GM12878 (cell line): ENCODE measurements around the gene RAB43. TPM values are rescaled to one million over a fixed set of nuclear protein-coding genes. Genes with fewer than 3 reads are reported as not detected.

Source experiments
- ATAC-seq: fragments of 200-7000 bp; cut with Tn5 transposase; 3 replicates; pipeline ENCODE4 v1.9.1; 2020; ENCODE audit warnings: mild to moderate bottlenecking, moderate library complexity
- BruUV-seq: library from RNA; stranded (reverse); fragments of 400-500 nt; replicated peaks from 2 replicates; lab custom pipeline; 2021; lab: Mats Ljungman, UMichigan
- CTCF ChIA-PET: fragments of 300-600 bp; sonication (Branson Sonifier 250); formaldehyde crosslinking; extraction: SDS; loops from one replicate; lab custom pipeline; 2021; ENCODE audit warnings: inconsistent platforms; lab: Yijun Ruan, JAX
- POLR2A ChIA-PET: fragments of 350-600 bp; formaldehyde crosslinking; extraction: SDS; loops from one replicate; lab custom pipeline; 2021; ENCODE audit warnings: inconsistent platforms; lab: Charles Lee
- RAD21 ChIA-PET: fragments of 300-600 bp; sonication (Branson Sonifier 250); formaldehyde crosslinking; loops from one replicate; lab custom pipeline; 2023; ENCODE audit warnings: antibody characterized with exemption; ENCODE audit not compliant: unreplicated experiment; lab: Charles Lee
- SMC1A ChIA-PET: fragments of 300-600 bp; sonication (Branson Sonifier 250); formaldehyde crosslinking; loops from one replicate; lab custom pipeline; 2023; ENCODE audit not compliant: unreplicated experiment, uncharacterized antibody; lab: Charles Lee
- DNase-seq: peaks from one replicate; pipeline ENCODE4 v3.0.0-alpha.2; 2011; ENCODE audit warnings: low read depth, low spot score
- FAIRE-seq: peaks from 3 replicates; lab custom pipeline; 2011; peaks lifted over from hg19 to GRCh38; lab: Jason Lieb, UNC
- H2AFZ ChIP-seq: 2 replicates; pipeline ENCODE4 v1.6.0; 2011; ENCODE audit warnings: low read depth, low read length, control low read depth; ENCODE audit not compliant: control insufficient read depth
- H3K27ac ChIP-seq: 2 replicates; pipeline ENCODE4 v1.5.1; 2011; ENCODE audit warnings: control low read depth; ENCODE audit not compliant: control insufficient read depth, insufficient read depth
- H3K27me3 ChIP-seq, 2 experiments: replicated peaks in 1 of 2; 2 replicates each; pipeline versions ENCODE4 v1.6.0 to v1.6.1; 2011; ENCODE audit warnings: low read length in 1 of 2; ENCODE audit not compliant: control insufficient read depth in 2 of 2, insufficient read depth in 2 of 2
- H3K36me3 ChIP-seq, 2 experiments: 2 replicates each; pipeline ENCODE4 v1.5.1; 2011; ENCODE audit warnings: low read length in 1 of 2; ENCODE audit not compliant: control insufficient read depth in 2 of 2, insufficient read depth in 2 of 2
- H3K4me1 ChIP-seq: 2 replicates; pipeline ENCODE4 v1.6.1; 2011; ENCODE audit warnings: mild to moderate bottlenecking, low read length, moderate library complexity, mixed read lengths; ENCODE audit not compliant: control insufficient read depth, insufficient read depth
- H3K4me2 ChIP-seq: 2 replicates; pipeline ENCODE4 v1.6.0; 2011; ENCODE audit warnings: control low read depth; ENCODE audit not compliant: control insufficient read depth, insufficient read depth
- H3K4me3 ChIP-seq: fragments of 200-600 bp; sonication (generic); 2 replicates; pipeline ENCODE4 v1.5.1; 2016
- H3K79me2 ChIP-seq: 2 replicates; pipeline ENCODE4 v1.6.0; 2011; ENCODE audit warnings: low read length; ENCODE audit not compliant: control insufficient read depth, insufficient read depth
- H3K9ac ChIP-seq: 2 replicates; pipeline ENCODE4 v1.8.0; 2011; ENCODE audit warnings: low read length, control low read depth, mixed read lengths; ENCODE audit not compliant: control insufficient read depth, insufficient read depth
- H3K9me3 ChIP-seq: replicated peaks from 3 replicates; pipeline ENCODE4 v1.5.1; 2011; ENCODE audit warnings: mild to moderate bottlenecking, low read length; ENCODE audit not compliant: control insufficient read depth, insufficient read depth
- H4K20me1 ChIP-seq: 2 replicates; pipeline ENCODE4 v1.6.0; 2011; ENCODE audit not compliant: control insufficient read depth, insufficient read depth
- ATF7 ChIP-seq: fragments of 450-650 bp; IDR thresholded peaks from 2 replicates; pipeline ENCODE4 v1.6.1; 2016; ENCODE audit warnings: low read depth, mild to moderate bottlenecking
- CBX5 ChIP-seq: sonication (generic); IDR thresholded peaks from 2 replicates; pipeline ENCODE4 v1.6.1; 2016; ENCODE audit warnings: low read depth, moderate library complexity, mild to moderate bottlenecking, inconsistent platforms
- E2F8 ChIP-seq: fragments of 450-650 bp; IDR thresholded peaks from 2 replicates; pipeline ENCODE4 v1.6.1; 2018; ENCODE audit warnings: mild to moderate bottlenecking, low read depth, moderate library complexity; ENCODE audit not compliant: partially characterized antibody
- ETV6 ChIP-seq, 2 experiments: fragments of 450-650 bp in 1 of 2; IDR thresholded peaks in 1 of 2; conservative IDR thresholded peaks in 1 of 2; 2 replicates each; pipeline ENCODE4 v1.6.1; 2014; ENCODE audit warnings: antibody characterized with exemption in 1 of 2, borderline replicate concordance in 1 of 2, low read depth in 1 of 2, mild to moderate bottlenecking in 1 of 2, moderate library complexity in 1 of 2
- MLLT1 ChIP-seq: fragments of 450-650 bp; IDR thresholded peaks from 2 replicates; pipeline ENCODE4 v1.6.1; 2016; ENCODE audit warnings: mild to moderate bottlenecking
- RAD21 ChIP-seq: IDR thresholded peaks from 2 replicates; pipeline ENCODE4 v1.6.1; 2011; ENCODE audit warnings: mild to moderate bottlenecking, low read depth, low read length, moderate library complexity; ENCODE audit not compliant: insufficient read depth
- RB1 ChIP-seq: fragments of 450-650 bp; formaldehyde crosslinking; IDR thresholded peaks from 2 replicates; pipeline ENCODE4 v1.6.1; 2017; ENCODE audit warnings: mild to moderate bottlenecking, borderline replicate concordance
- REST ChIP-seq: IDR thresholded peaks from 2 replicates; pipeline ENCODE4 v1.6.1; 2012; ENCODE audit warnings: mild to moderate bottlenecking, low read depth, low read length
- SKIL ChIP-seq: fragments of 450-650 bp; IDR thresholded peaks from 2 replicates; pipeline ENCODE4 v1.6.1; 2017; ENCODE audit warnings: mild to moderate bottlenecking, low read depth, inconsistent platforms; ENCODE audit not compliant: poor library complexity, severe bottlenecking
- TARDBP ChIP-seq: IDR thresholded peaks from 2 replicates; pipeline ENCODE4 v1.6.1; 2016; ENCODE audit warnings: borderline replicate concordance
- TCF7 ChIP-seq: IDR thresholded peaks from 2 replicates; pipeline ENCODE4 v1.6.1; 2014; ENCODE audit warnings: antibody characterized with exemption, borderline replicate concordance
- ZNF24 ChIP-seq: fragments of 450-650 bp; IDR thresholded peaks from 2 replicates; pipeline ENCODE4 v1.6.1; 2017; ENCODE audit warnings: antibody characterized with exemption, mild to moderate bottlenecking
- ZZZ3 ChIP-seq: IDR thresholded peaks from 2 replicates; pipeline ENCODE4 v1.6.1; 2011; ENCODE audit warnings: low read depth; ENCODE audit not compliant: control insufficient read depth, insufficient read length
- WGBS: methylation state at CpG from one replicate; pipeline ENCODE4 v1.1.6; 2016; ENCODE audit warnings: low lambda C conversion rate; ENCODE audit not compliant: insufficient replicate concordance, insufficient coverage; ENCODE audit errors: missing lambda C conversion rate; 5-methylcytosine and 5-hydroxymethylcytosine counted together
- in situ Hi-C: fragments of 300-500 bp; cut with MboI; formaldehyde crosslinking; loops from 9 replicates; pipeline ENCODE4 v1.14.3; 2018; ENCODE audit warnings: mixed read lengths
- intact Hi-C: fragments of 100-400 bp; cut with micrococcal nuclease; formaldehyde crosslinking; loops from one replicate; pipeline ENCODE4 v1.14.2; 2022; ENCODE audit not compliant: unreplicated experiment
- polyA plus RNA-seq, 11 experiments: library from polyadenylated mRNA; depleted of rRNA in 4 of 11; unstranded in 6 of 11; stranded (reverse) in 5 of 11; fragments of >200 nt; fragmentation: Nextera tagmentation in 4 of 11; fragmentation: Illumina TruSeq in 1 of 11; extraction: Ambion mirVana in 4 of 11; extraction: Trizol in 1 of 11; gene quantifications; 1 replicate in 1 of 11; 2 replicates in 10 of 11; pipeline versions ENCODE4 v1.2.1 to v1.2.3, GENCODE V29; 2011 to 2016; ENCODE audit warnings: inconsistent platforms in 2 of 11, missing spikeins in 2 of 11, low read depth in 1 of 11
- total RNA-seq, 4 experiments: library from RNA; depleted of rRNA in 3 of 4; stranded (reverse); fragments of >200 nt in 3 of 4; fragmentation: Illumina TruSeq in 1 of 4; extraction: Trizol in 1 of 4; gene quantifications; 2 replicates each; pipeline versions ENCODE4 v1.2.1 to v1.2.3, GENCODE V29; 2013 to 2021

Gene RAB43
- total and polyA plus RNA-seq, 10 of the 15 experiments (the other 5 are each of a cell fraction or from before 2014, with no cell fraction given) = 0.08 to 14.0 (median 4.0) TPM

- no peak overlapping the region for H3K4me2 ChIP-seq
- ChIA-PET SMC1A (interaction anchor here (1.3 kb wide), 1 partner anchor 181 kb away, joined by 7 read pairs; no protein-coding TSS in a partner anchor), RAD21 (no interaction called here), CTCF (no interaction called here), POLR2A (interaction anchor here (0.5 kb wide), 1 partner anchor 10 kb away, joined by 3 read pairs; no protein-coding TSS in a partner anchor)
- H3K27ac ChIP-seq = no peak overlapping the region
- no peak overlapping the region for H3K9ac ChIP-seq
- H3K27me3 ChIP-seq = no peaks in the 10 kb centered on the region; a peak in 3 of 4 replicates
- no peak for FAIRE-seq
- 29% methylated on average over 14 of the region's 14 CpGs for WGBS
- no peak overlapping the region for H2AFZ ChIP-seq
- no peaks in the 10 kb centered on the region for H4K20me1 ChIP-seq
- no peaks in the 10 kb centered on the region for H3K79me2 ChIP-seq
- BruUV-seq = no TSS peak
- DNase-seq = no peak
- in situ Hi-C loops (no loop called here), intact Hi-C loops (no loop called here)
- no peaks in the 10 kb centered on the region for H3K36me3 ChIP-seq
- H3K4me3 ChIP-seq = no peak overlapping the region
- H3K9me3 ChIP-seq = peaks cover 5% of the 10 kb centered on the region; the same call in 1 of the 3 replicates
- no peaks in the 10 kb centered on the region for H3K4me1 ChIP-seq
- ATAC-seq = no peak
- no peak for TF ChIP-seq ZNF24
- TF ChIP-seq TARDBP = no peak
- TF ChIP-seq TCF7 = no peak
- TF ChIP-seq RAD21 = no peak
- TF ChIP-seq ZZZ3 = no peak
- no peak for TF ChIP-seq E2F8
- no peak for TF ChIP-seq RB1
- TF ChIP-seq SKIL = no peak
- TF ChIP-seq ETV6 (conservative IDR thresholded peaks at IDR 0.05 in 1 of 2, IDR thresholded peaks at IDR 0.05 in 1 of 2; ENCODE audit: borderline replicate concordance in 1 of 2, low read depth in 1 of 2) = no peak
- TF ChIP-seq CBX5 = no peak
- TF ChIP-seq MLLT1 = no peak
- TF ChIP-seq ATF7 = no peak
- no peak for TF ChIP-seq REST
These were observed 56.4 kb downstream of the RAB43 start for GRCh38 chr3:129065016-129065719.
